WTC11 (cell line): ENCODE results near the gene ST3GAL5. TPM values are rescaled to one million over a fixed set of nuclear protein-coding genes. Genes with fewer than 3 reads are reported as not detected.

Experiments
- ATAC-seq: fragments of 200-7000 bp; cut with Tn5 transposase; 2 replicates; pipeline ENCODE4 v1.10.0; 2021; ENCODE audit warnings: mild to moderate bottlenecking, moderate library complexity
- CTCF ChIA-PET: fragments of 300-600 bp; sonication (Branson Sonifier 250); formaldehyde crosslinking; loops from one replicate; lab custom pipeline; 2021; ENCODE audit warnings: antibody characterized with exemption; lab: Charles Lee
- POLR2A ChIA-PET: fragments of 350-600 bp; sonication (Branson Sonifier 250); formaldehyde crosslinking; loops from one replicate; lab custom pipeline; 2021; ENCODE audit warnings: antibody characterized with exemption; lab: Charles Lee
- DNase-seq: peaks from one replicate; pipeline ENCODE4 v3.0.0; 2021; ENCODE audit warnings: low spot score
- H3K27ac Mint-ChIP-seq: 2 replicates; pipeline ENCODE4 v1.8.0; 2021; ENCODE audit warnings: mixed read lengths
- H3K27me3 Mint-ChIP-seq: 2 replicates; pipeline ENCODE4 v1.8.0; 2021; ENCODE audit warnings: low read depth, mild to moderate bottlenecking, moderate library complexity, mixed read lengths
- H3K36me3 Mint-ChIP-seq: 2 replicates; pipeline ENCODE4 v1.8.0; 2021; ENCODE audit warnings: mixed read lengths
- H3K4me1 Mint-ChIP-seq: 2 replicates; pipeline ENCODE4 v1.8.0; 2022; ENCODE audit warnings: mixed read lengths
- H3K4me3 Mint-ChIP-seq: 2 replicates; pipeline ENCODE4 v1.8.0; 2021; ENCODE audit warnings: mild to moderate bottlenecking, moderate library complexity, mixed read lengths
- H3K9me3 Mint-ChIP-seq: 2 replicates; pipeline ENCODE4 v1.8.0; 2021; ENCODE audit warnings: mixed read lengths
- CREM ChIP-seq: sonication (generic); formaldehyde crosslinking; IDR thresholded peaks from 2 replicates; pipeline ENCODE4 v1.8.1; 2022; ENCODE audit warnings: mild to moderate bottlenecking, missing genetic modification reagents, moderate library complexity
- ELF4 ChIP-seq: sonication (generic); formaldehyde crosslinking; IDR thresholded peaks from 2 replicates; pipeline ENCODE4 v1.8.1; 2022; ENCODE audit warnings: low read depth, mild to moderate bottlenecking, moderate library complexity, missing genetic modification reagents
- EMX1 ChIP-seq: fragments of 250-450 bp; sonication (Bioruptor Pico); IDR thresholded peaks from 2 replicates; pipeline ENCODE4 v1.8.0; 2021; ENCODE audit warnings: mild to moderate bottlenecking
- ETV6 ChIP-seq: sonication (generic); formaldehyde crosslinking; IDR thresholded peaks from 2 replicates; pipeline ENCODE4 v1.8.1; 2022; ENCODE audit warnings: mild to moderate bottlenecking, missing genetic modification reagents
- FOXJ3 ChIP-seq: sonication (generic); formaldehyde crosslinking; IDR thresholded peaks from 2 replicates; pipeline ENCODE4 v1.9.0; 2021; ENCODE audit warnings: missing genetic modification reagents, mild to moderate bottlenecking, borderline replicate concordance
- MYBL2 ChIP-seq: sonication (generic); formaldehyde crosslinking; IDR thresholded peaks from 2 replicates; pipeline ENCODE4 v1.8.1; 2023; ENCODE audit warnings: mild to moderate bottlenecking, moderate library complexity, missing genetic modification reagents
- NFATC4 ChIP-seq: fragments of 250-450 bp; sonication (Bioruptor Pico); IDR thresholded peaks from 2 replicates; pipeline ENCODE4 v1.9.0; 2021; ENCODE audit warnings: mild to moderate bottlenecking
- NR2C2 ChIP-seq: sonication (generic); formaldehyde crosslinking; IDR thresholded peaks from 2 replicates; pipeline ENCODE4 v1.8.0; 2022; ENCODE audit warnings: mild to moderate bottlenecking, missing genetic modification reagents
- ZNF121 ChIP-seq: sonication (generic); formaldehyde crosslinking; IDR thresholded peaks from 2 replicates; pipeline ENCODE4 v1.8.0; 2023; ENCODE audit warnings: missing genetic modification reagents
- total RNA-seq: library from RNA; stranded (reverse); gene quantifications from 3 replicates; pipeline ENCODE4 v1.2.3, GENCODE V29; 2021
- TF ChIP-seq, protein P1 (sequence below): sonication (generic); formaldehyde crosslinking; IDR thresholded peaks from 2 replicates; pipeline ENCODE4 v1.8.1; 2023; ENCODE audit warnings: mild to moderate bottlenecking, missing genetic modification reagents, moderate library complexity
- TF ChIP-seq, protein P2 (sequence below): fragments of 250-450 bp; sonication (Bioruptor Pico); IDR thresholded peaks from 2 replicates; pipeline ENCODE4 v1.9.0; 2021; ENCODE audit warnings: mild to moderate bottlenecking
- TF ChIP-seq, protein P3 (sequence below): sonication (generic); formaldehyde crosslinking; IDR thresholded peaks from 2 replicates; pipeline ENCODE4 v1.8.1; 2023; ENCODE audit warnings: mild to moderate bottlenecking, missing genetic modification reagents, moderate library complexity
- TF ChIP-seq, protein P4 (sequence below): sonication (generic); formaldehyde crosslinking; IDR thresholded peaks from 2 replicates; pipeline ENCODE4 v1.8.0; 2023; ENCODE audit warnings: mild to moderate bottlenecking, missing genetic modification reagents
- TF ChIP-seq, protein P5 (sequence below): fragments of 250-450 bp; sonication (Bioruptor Pico); IDR thresholded peaks from 2 replicates; pipeline ENCODE4 v1.9.0; 2021; ENCODE audit warnings: mild to moderate bottlenecking
- TF ChIP-seq, protein P6 (sequence below): sonication (generic); formaldehyde crosslinking; IDR thresholded peaks from 2 replicates; pipeline ENCODE4 v1.8.1; 2023; ENCODE audit warnings: mild to moderate bottlenecking, missing genetic modification reagents
- TF ChIP-seq, protein P7 (sequence below): sonication (generic); formaldehyde crosslinking; IDR thresholded peaks from 2 replicates; pipeline ENCODE4 v1.8.1; 2023; ENCODE audit warnings: mild to moderate bottlenecking, missing genetic modification reagents

ST3GAL5 gene
- total RNA-seq, 1 experiment from 2014 or later, result 5.9 TPM

DNA sequence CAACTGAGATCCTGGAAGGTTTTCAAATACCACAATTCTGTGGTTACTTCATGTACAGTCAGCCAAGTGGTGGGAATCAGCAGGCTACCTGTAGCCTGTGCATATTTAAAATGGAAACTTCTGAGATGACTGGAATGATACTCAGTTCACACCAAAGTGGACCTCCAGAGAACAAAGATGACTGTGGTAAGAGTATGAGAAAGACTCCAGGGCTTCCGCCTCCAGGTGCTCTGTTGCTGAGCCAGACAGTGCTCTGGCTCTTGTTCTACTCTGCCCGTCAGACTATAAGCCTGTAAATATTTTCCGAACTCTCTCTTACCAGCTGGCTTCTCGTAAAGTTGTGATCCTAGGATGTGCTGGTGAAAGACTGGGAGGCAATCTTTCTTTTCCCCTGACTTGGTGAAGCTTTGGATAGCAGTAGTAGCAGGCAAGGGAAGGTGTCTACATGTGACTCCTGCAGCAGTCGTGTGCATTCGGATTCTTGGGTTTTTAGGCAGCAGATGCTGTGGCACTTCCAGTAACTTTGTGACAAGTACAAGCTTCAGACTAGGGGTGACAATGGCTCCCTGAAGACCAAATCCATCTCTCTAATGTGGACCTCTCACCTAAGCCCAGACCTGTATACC, 23.1 kb downstream of the ST3GAL5 start:
- H3K4me3 Mint-ChIP-seq, result no peak overlapping the region
- TF ChIP-seq FOXJ3 (CRISPR knock-in tag), result no peak
- TF ChIP-seq, protein P1, sequence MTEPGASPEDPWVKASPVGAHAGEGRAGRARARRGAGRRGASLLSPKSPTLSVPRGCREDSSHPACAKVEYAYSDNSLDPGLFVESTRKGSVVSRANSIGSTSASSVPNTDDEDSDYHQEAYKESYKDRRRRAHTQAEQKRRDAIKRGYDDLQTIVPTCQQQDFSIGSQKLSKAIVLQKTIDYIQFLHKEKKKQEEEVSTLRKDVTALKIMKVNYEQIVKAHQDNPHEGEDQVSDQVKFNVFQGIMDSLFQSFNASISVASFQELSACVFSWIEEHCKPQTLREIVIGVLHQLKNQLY (CRISPR knock-in tag), result no peak
- TF ChIP-seq NFATC4, result no peak
- TF ChIP-seq EMX1 (CRISPR knock-in tag), result no peak
- no peak for TF ChIP-seq ZNF121 (CRISPR knock-in tag)
- TF ChIP-seq NR2C2 (CRISPR knock-in tag), result no peak
- TF ChIP-seq, protein P2, sequence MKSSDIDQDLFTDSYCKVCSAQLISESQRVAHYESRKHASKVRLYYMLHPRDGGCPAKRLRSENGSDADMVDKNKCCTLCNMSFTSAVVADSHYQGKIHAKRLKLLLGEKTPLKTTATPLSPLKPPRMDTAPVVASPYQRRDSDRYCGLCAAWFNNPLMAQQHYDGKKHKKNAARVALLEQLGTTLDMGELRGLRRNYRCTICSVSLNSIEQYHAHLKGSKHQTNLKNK, result no peak
- no peak for TF ChIP-seq CREM
- TF ChIP-seq, protein P3, sequence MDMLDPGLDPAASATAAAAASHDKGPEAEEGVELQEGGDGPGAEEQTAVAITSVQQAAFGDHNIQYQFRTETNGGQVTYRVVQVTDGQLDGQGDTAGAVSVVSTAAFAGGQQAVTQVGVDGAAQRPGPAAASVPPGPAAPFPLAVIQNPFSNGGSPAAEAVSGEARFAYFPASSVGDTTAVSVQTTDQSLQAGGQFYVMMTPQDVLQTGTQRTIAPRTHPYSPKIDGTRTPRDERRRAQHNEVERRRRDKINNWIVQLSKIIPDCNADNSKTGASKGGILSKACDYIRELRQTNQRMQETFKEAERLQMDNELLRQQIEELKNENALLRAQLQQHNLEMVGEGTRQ (CRISPR knock-in tag), result no peak
- no peak for TF ChIP-seq MYBL2 (CRISPR knock-in tag)
- TF ChIP-seq, protein P4, sequence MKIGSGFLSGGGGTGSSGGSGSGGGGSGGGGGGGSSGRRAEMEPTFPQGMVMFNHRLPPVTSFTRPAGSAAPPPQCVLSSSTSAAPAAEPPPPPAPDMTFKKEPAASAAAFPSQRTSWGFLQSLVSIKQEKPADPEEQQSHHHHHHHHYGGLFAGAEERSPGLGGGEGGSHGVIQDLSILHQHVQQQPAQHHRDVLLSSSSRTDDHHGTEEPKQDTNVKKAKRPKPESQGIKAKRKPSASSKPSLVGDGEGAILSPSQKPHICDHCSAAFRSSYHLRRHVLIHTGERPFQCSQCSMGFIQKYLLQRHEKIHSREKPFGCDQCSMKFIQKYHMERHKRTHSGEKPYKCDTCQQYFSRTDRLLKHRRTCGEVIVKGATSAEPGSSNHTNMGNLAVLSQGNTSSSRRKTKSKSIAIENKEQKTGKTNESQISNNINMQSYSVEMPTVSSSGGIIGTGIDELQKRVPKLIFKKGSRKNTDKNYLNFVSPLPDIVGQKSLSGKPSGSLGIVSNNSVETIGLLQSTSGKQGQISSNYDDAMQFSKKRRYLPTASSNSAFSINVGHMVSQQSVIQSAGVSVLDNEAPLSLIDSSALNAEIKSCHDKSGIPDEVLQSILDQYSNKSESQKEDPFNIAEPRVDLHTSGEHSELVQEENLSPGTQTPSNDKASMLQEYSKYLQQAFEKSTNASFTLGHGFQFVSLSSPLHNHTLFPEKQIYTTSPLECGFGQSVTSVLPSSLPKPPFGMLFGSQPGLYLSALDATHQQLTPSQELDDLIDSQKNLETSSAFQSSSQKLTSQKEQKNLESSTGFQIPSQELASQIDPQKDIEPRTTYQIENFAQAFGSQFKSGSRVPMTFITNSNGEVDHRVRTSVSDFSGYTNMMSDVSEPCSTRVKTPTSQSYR, result no peak
- TF ChIP-seq, protein P5, sequence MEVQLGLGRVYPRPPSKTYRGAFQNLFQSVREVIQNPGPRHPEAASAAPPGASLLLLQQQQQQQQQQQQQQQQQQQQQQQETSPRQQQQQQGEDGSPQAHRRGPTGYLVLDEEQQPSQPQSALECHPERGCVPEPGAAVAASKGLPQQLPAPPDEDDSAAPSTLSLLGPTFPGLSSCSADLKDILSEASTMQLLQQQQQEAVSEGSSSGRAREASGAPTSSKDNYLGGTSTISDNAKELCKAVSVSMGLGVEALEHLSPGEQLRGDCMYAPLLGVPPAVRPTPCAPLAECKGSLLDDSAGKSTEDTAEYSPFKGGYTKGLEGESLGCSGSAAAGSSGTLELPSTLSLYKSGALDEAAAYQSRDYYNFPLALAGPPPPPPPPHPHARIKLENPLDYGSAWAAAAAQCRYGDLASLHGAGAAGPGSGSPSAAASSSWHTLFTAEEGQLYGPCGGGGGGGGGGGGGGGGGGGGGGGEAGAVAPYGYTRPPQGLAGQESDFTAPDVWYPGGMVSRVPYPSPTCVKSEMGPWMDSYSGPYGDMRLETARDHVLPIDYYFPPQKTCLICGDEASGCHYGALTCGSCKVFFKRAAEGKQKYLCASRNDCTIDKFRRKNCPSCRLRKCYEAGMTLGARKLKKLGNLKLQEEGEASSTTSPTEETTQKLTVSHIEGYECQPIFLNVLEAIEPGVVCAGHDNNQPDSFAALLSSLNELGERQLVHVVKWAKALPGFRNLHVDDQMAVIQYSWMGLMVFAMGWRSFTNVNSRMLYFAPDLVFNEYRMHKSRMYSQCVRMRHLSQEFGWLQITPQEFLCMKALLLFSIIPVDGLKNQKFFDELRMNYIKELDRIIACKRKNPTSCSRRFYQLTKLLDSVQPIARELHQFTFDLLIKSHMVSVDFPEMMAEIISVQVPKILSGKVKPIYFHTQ, result no peak
- no peak for TF ChIP-seq ELF4
- TF ChIP-seq, protein P6, sequence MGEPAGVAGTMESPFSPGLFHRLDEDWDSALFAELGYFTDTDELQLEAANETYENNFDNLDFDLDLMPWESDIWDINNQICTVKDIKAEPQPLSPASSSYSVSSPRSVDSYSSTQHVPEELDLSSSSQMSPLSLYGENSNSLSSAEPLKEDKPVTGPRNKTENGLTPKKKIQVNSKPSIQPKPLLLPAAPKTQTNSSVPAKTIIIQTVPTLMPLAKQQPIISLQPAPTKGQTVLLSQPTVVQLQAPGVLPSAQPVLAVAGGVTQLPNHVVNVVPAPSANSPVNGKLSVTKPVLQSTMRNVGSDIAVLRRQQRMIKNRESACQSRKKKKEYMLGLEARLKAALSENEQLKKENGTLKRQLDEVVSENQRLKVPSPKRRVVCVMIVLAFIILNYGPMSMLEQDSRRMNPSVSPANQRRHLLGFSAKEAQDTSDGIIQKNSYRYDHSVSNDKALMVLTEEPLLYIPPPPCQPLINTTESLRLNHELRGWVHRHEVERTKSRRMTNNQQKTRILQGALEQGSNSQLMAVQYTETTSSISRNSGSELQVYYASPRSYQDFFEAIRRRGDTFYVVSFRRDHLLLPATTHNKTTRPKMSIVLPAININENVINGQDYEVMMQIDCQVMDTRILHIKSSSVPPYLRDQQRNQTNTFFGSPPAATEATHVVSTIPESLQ (CRISPR knock-in tag), result no peak
- TF ChIP-seq, protein P7, sequence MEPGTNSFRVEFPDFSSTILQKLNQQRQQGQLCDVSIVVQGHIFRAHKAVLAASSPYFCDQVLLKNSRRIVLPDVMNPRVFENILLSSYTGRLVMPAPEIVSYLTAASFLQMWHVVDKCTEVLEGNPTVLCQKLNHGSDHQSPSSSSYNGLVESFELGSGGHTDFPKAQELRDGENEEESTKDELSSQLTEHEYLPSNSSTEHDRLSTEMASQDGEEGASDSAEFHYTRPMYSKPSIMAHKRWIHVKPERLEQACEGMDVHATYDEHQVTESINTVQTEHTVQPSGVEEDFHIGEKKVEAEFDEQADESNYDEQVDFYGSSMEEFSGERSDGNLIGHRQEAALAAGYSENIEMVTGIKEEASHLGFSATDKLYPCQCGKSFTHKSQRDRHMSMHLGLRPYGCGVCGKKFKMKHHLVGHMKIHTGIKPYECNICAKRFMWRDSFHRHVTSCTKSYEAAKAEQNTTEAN (CRISPR knock-in tag), result no peak
- no peak for TF ChIP-seq ETV6 (CRISPR knock-in tag)
- TF ChIP-seq, all 79 proteins: peak for 0
- DNase-seq (no peak), ATAC-seq (no peak)
- Mint-ChIP-seq H3K27me3 (no peaks in the 10 kb centered on the region), H3K36me3 (no peaks in the 10 kb centered on the region), H3K27ac (no peak overlapping the region), H3K9me3 (no peaks in the 10 kb centered on the region), H3K4me1 (peaks cover 13% of the 10 kb centered on the region)
- CTCF ChIA-PET, result interaction anchor here (1.0 to 1.8 kb wide), 4 partner anchors 27 to 137 kb away, joined by 3 to 7 read pairs (median 6); no protein-coding TSS in a partner anchor
- POLR2A ChIA-PET, result no interaction called here
